ENCODE results near the gene AGAP2. TPM values are rescaled to one million over a fixed set of nuclear protein-coding genes. Genes with fewer than 3 reads are reported as not detected.
A peak's percentile ranks its signal among the peaks of the same experiment; 100 is the strongest.
"Not testable (repeated sequence)": the region's sequence is repeated elsewhere in the genome, so short reads cannot be mapped to it uniquely, and the experiment has no call there.

Gene AGAP2
- total RNA-seq, 4 donors from 2014 or later, result 0.55 to 1.6 (median 1.3) TPM

GRCh38 chr12:57717131-57717530 is 21.4 kb downstream of the AGAP2 start:
- no peak overlapping the region for H3K4me3 ChIP-seq (ENCODE audit: low read depth, poor library complexity, severe bottlenecking)
- peak in 1 of 2 donors; percentile 37 for DNase-seq (ENCODE audit: low spot score in 2 of 2)
- intact Hi-C loops (cut with DNase I; ENCODE audit: low total_unique reads), result no loop called here
- TF ChIP-seq POLR2A (IDR thresholded peaks at IDR 0.05), result no peak
- TF ChIP-seq CTCF (IDR thresholded peaks at IDR 0.05), result no peak
- 98 to 100% methylated on average over 5 of the region's 5 CpGs for WGBS, 2 donors

GRCh38 chr12:57716305-57716704 is 22.2 kb downstream of the AGAP2 start:
- WGBS, 2 donors, result 94 to 95% methylated on average over 4 of the region's 4 CpGs
- no peak for DNase-seq (ENCODE audit: low spot score in 2 of 2)
- TF ChIP-seq CTCF (IDR thresholded peaks at IDR 0.05) (no peak), POLR2A (IDR thresholded peaks at IDR 0.05) (no peak)
- H3K4me3 ChIP-seq (ENCODE audit: low read depth, poor library complexity, severe bottlenecking), result no peak overlapping the region
- intact Hi-C loops (cut with DNase I; ENCODE audit: low total_unique reads), result no loop called here

- DNase-seq (ENCODE audit: low spot score in 2 of 2), result peak in 1 of 2 donors; percentile 64
- TF ChIP-seq CTCF (IDR thresholded peaks at IDR 0.05) (no peak), POLR2A (IDR thresholded peaks at IDR 0.05) (no peak)
- no peak overlapping the region for H3K4me3 ChIP-seq (ENCODE audit: low read depth, poor library complexity, severe bottlenecking)
- intact Hi-C loops (cut with DNase I; ENCODE audit: low total_unique reads), result no loop called here
- WGBS, 2 donors, result 96% methylated on average over 12 of the region's 12 CpGs
These were observed 22.8 kb downstream of the AGAP2 start for GRCh38 chr12:57715786-57716185.

DNA sequence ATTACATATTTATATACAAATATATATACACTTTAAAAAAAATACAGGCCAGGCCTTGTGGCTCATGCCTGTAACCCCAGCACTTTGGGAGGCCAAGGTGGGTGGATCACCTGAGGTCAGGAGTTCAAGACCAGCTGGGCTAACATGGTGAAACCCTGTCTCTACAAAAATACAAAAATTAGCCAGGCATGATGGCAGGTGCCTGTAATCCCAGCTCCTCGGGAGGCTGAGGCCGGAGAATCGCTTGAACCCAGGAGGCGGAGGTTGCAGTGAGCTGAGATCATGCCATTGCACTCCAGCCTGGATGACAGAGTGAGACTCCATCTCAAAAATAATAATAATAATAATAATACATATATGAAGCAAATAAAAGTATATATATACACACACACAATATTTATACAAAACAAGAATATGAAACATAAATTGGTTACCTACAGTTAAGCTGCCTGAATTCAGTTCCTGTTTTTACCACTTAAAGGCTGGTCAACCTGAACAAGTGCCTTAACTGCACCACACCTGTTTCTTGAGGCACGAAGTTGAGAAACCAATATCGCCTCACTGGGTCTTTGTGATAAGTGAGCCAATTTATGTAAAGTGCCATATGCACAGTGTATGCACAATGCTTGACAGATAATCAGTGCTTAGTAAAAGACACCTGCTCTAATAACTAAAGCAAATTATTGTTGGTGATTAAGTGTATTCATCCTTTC is 23.4 kb downstream of the AGAP2 start:
- intact Hi-C loops (cut with DNase I; ENCODE audit: low total_unique reads); H3K4me3 ChIP-seq (ENCODE audit: low read depth, poor library complexity, severe bottlenecking); DNase-seq (ENCODE audit: low spot score in 2 of 2): not testable (repeated sequence)
- WGBS, 2 donors, result 94 to 96% methylated on average over 6 of the region's 6 CpGs

GRCh38 chr12:57713209-57713608 is 25.3 kb downstream of the AGAP2 start:
- WGBS, 2 donors, result 81 to 93% methylated on average over 5 of the region's 5 CpGs
- no peak for TF ChIP-seq POLR2A (IDR thresholded peaks at IDR 0.05)
- no peak overlapping the region for H3K4me3 ChIP-seq (ENCODE audit: low read depth, poor library complexity, severe bottlenecking)
- intact Hi-C loops (cut with DNase I; ENCODE audit: low total_unique reads), result no loop called here
- DNase-seq (ENCODE audit: low spot score in 2 of 2), result no peak

DNA sequence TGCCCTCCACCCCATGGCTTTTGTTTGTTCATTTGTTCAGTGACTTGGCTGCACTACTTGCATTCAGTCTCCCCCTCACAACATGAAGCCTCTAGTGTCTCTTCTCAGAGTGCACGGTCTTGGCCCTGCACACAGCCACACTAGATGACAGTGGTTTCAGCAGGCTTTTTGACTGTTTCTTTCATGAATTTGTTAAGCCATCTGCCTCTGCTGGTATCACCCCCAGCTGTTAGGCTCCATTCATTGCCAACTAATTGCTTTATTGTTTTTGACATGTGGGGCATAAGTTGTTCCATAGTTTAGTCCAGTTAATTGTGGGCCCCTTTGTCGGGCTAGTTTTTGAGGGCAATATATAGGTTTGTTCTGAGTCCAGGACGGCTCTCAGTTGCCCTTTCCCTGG is 25.8 kb downstream of the AGAP2 start:
- WGBS, 2 donors, result 91 to 96% methylated on average over 3 of the region's 3 CpGs
- no peak for TF ChIP-seq CTCF (IDR thresholded peaks at IDR 0.05)
- TF ChIP-seq POLR2A (IDR thresholded peaks at IDR 0.05), result no peak
- intact Hi-C loops (cut with DNase I; ENCODE audit: low total_unique reads), result no loop called here
- no peak overlapping the region for H3K4me3 ChIP-seq (ENCODE audit: low read depth, poor library complexity, severe bottlenecking)
- no peak for DNase-seq (ENCODE audit: low spot score in 2 of 2)

GRCh38 chr12:57708296-57708695 is 30.2 kb downstream of the AGAP2 start:
- intact Hi-C loops (cut with DNase I; ENCODE audit: low total_unique reads), result no loop called here
- TF ChIP-seq POLR2A (IDR thresholded peaks at IDR 0.05) (no peak), CTCF (IDR thresholded peaks at IDR 0.05) (no peak)
- WGBS, 2 donors, result 94 to 100% methylated on average over 2 of the region's 2 CpGs
- DNase-seq (ENCODE audit: low spot score in 2 of 2), result no peak
- H3K4me3 ChIP-seq (ENCODE audit: low read depth, poor library complexity, severe bottlenecking), result no peak overlapping the region
